Stomach (tissue), 9 donors: ENCODE data around the gene OGG1. TPM values are rescaled to one million over a fixed set of nuclear protein-coding genes. Genes with fewer than 3 reads are reported as not detected.

Source experiments
- DNase-seq, 2 donors: peaks; one replicate each; pipeline versions ENCODE4 v3.0.0 to v3.0.0-alpha.2; 2013 to 2019
- H3K27ac ChIP-seq, 5 donors: fragments of 200-600 bp in 4 of 5; sonication (generic) in 4 of 5; one replicate each; pipeline ENCODE4 v1.5.1; 2013 to 2019; ENCODE audit warnings: mild to moderate bottlenecking in 1 of 5, moderate library complexity in 1 of 5
- H3K27me3 ChIP-seq, 3 donors: fragments of 200-600 bp; sonication (generic); one replicate each; pipeline ENCODE4 v1.5.1; 2017 to 2019; ENCODE audit warnings: mixed run types in 1 of 3
- H3K36me3 ChIP-seq, 4 donors: fragments of 200-600 bp; sonication (generic); 1 replicate in 3 of 4; 2 replicates in 1 of 4; pipeline ENCODE4 v1.5.1; 2016 to 2019
- H3K4me1 ChIP-seq, 4 donors: fragments of 200-600 bp; sonication (generic); one replicate each; pipeline ENCODE4 v1.5.1; 2016 to 2019
- H3K4me3 ChIP-seq, 4 donors: fragments of 200-600 bp; sonication (generic) in 3 of 4; one replicate each; pipeline ENCODE4 v1.5.1; 2016 to 2019; ENCODE audit warnings: mild to moderate bottlenecking in 1 of 4
- H3K9me3 ChIP-seq, 4 donors: fragments of 200-600 bp; sonication (generic); one replicate each; pipeline ENCODE4 v1.5.1; 2016 to 2019
- CTCF ChIP-seq, 7 experiments: fragments of 450-650 bp in 4 of 7; fragments of 200-600 bp in 3 of 7; sonication (generic) in 3 of 7; IDR thresholded peaks; one replicate each; pipeline ENCODE4 v1.5.1; 2016 to 2019; ENCODE audit warnings: antibody characterized with exemption in 7 of 7, control low read depth in 2 of 7, mild to moderate bottlenecking in 1 of 7
- EP300 ChIP-seq: sonication (generic); formaldehyde crosslinking; IDR thresholded peaks from one replicate; pipeline ENCODE4 v1.6.1; 2017; ENCODE audit warnings: antibody characterized with exemption
- POLR2A ChIP-seq, 4 donors: fragments of 450-650 bp; IDR thresholded peaks; one replicate each; pipeline ENCODE4 v1.6.1; 2016; ENCODE audit warnings: antibody characterized with exemption in 4 of 4, control low read depth in 2 of 4, mild to moderate bottlenecking in 1 of 4, moderate library complexity in 1 of 4
- POLR2AphosphoS5 ChIP-seq, 3 donors: sonication (generic); formaldehyde crosslinking; IDR thresholded peaks; one replicate each; pipeline ENCODE4 v1.6.1; 2016; ENCODE audit warnings: antibody characterized with exemption in 3 of 3
- WGBS, 5 donors: extraction: QIAGEN DNeasy Blood & Tissue Kit in 3 of 5; methylation state at CpG; one replicate each; pipeline versions ENCODE4 v1.1.5 to v1.1.7; 2013 to 2018; 5-methylcytosine and 5-hydroxymethylcytosine counted together
- intact Hi-C: fragments of 100-400 bp; cut with DNase I; formaldehyde crosslinking; loops from one replicate; pipeline ENCODE4 v1.15.1; 2023; ENCODE audit warnings: low total_unique reads
- polyA plus RNA-seq, 3 donors: library from polyadenylated mRNA; stranded (reverse); fragments of 200-250 nt; gene quantifications; one replicate each; pipeline ENCODE4 v1.2.3, GENCODE V29; 2013
- total RNA-seq, 5 donors: library from RNA; depleted of rRNA; stranded (reverse); fragments of >200 nt; gene quantifications; one replicate each; pipeline versions ENCODE4 v1.1.0 to v1.2.3, GENCODE V29; 2014 to 2016
- donor health status: healthy with polysubstance abuse.
- donor health status: Bipolar disorder and iron deficiency.
- donor health status: healthy.

Gene OGG1
- total and polyA plus RNA-seq, 8 donors: 7.6 to 54.5 (median 17.5) TPM

GRCh38 chr3:9777694-9778021, 27.9 kb downstream of the OGG1 start:
- TF ChIP-seq POLR2A (IDR thresholded peaks at IDR 0.05) (no peak), POLR2AphosphoS5 (IDR thresholded peaks at IDR 0.05) (no peak), EP300 (no peak)
- no peak overlapping the region for H3K27ac ChIP-seq
- intact Hi-C loops: no loop called here
- H3K36me3 ChIP-seq: peaks cover 22 to 37% (median 36%) of the 10 kb centered on the region in 4 donors
- no peak overlapping the region for H3K4me3 ChIP-seq
- no peaks in the 10 kb centered on the region for H3K27me3 ChIP-seq
- DNase-seq: no peak
- H3K4me1 ChIP-seq: peaks cover 0 to 34% (median 4%) of the 10 kb centered on the region in 4 donors
- 69 to 97% (median 86%) methylated on average over 1 of the region's 1 CpG for WGBS, 5 donors
- H3K9me3 ChIP-seq: no peaks in the 10 kb centered on the region

- Histone ChIP-seq H3K27ac (peak overlapping the region in 1 of 5 donors; percentile 62), H3K36me3 (peaks cover 22 to 45% (median 44%) of the 10 kb centered on the region in 4 donors), H3K4me3 (no peak overlapping the region), H3K4me1 (peaks cover 0 to 34% (median 4%) of the 10 kb centered on the region in 4 donors), H3K9me3 (no peaks in the 10 kb centered on the region), H3K27me3 (no peaks in the 10 kb centered on the region)
- WGBS, 5 donors: 63 to 75% (median 69%) methylated on average over 5 of the region's 5 CpGs
- TF ChIP-seq EP300 (no peak), POLR2A (IDR thresholded peaks at IDR 0.05) (no peak), CTCF (IDR thresholded peaks at IDR 0.05) (no peak), POLR2AphosphoS5 (IDR thresholded peaks at IDR 0.05) (no peak)
- no peak for DNase-seq
- intact Hi-C loops: no loop called here
Observed at GRCh38 chr3:9778143-9779074, 28.7 kb downstream of the OGG1 start.

GRCh38 chr3:9779075-9779593, 29.4 kb downstream of the OGG1 start:
- intact Hi-C loops: no loop called here
- Histone ChIP-seq H3K4me3 (no peak overlapping the region), H3K9me3 (no peaks in the 10 kb centered on the region), H3K4me1 (peaks cover 0 to 34% (median 4%) of the 10 kb centered on the region in 4 donors), H3K27me3 (no peaks in the 10 kb centered on the region), H3K27ac (peak overlapping the region in 2 of 5 donors; percentile 61 to 62), H3K36me3 (peaks cover 28 to 52% (median 51%) of the 10 kb centered on the region in 4 donors)
- WGBS, 5 donors: 64 to 79% (median 76%) methylated on average over 3 to 6 of the region's 6 CpGs
- TF ChIP-seq POLR2AphosphoS5 (IDR thresholded peaks at IDR 0.05) (no peak), POLR2A (IDR thresholded peaks at IDR 0.05) (no peak), CTCF (IDR thresholded peaks at IDR 0.05) (no peak), EP300 (no peak)
- no peak for DNase-seq

- H3K27me3 ChIP-seq: no peaks in the 10 kb centered on the region
- H3K27ac ChIP-seq: peak overlapping the region in 4 of 5 donors; percentile 4 to 62 (median 52)
- H3K9me3 ChIP-seq: no peaks in the 10 kb centered on the region
- peaks cover 0 to 34% (median 4%) of the 10 kb centered on the region in 4 donors for H3K4me1 ChIP-seq
- no peak for DNase-seq
- TF ChIP-seq CTCF (IDR thresholded peaks at IDR 0.05) (no peak), POLR2A (IDR thresholded peaks at IDR 0.05) (no peak), POLR2AphosphoS5 (IDR thresholded peaks at IDR 0.05) (no peak), EP300 (no peak)
- intact Hi-C loops: no loop called here
- 70 to 80% (median 78%) methylated on average over 8 of the region's 8 CpGs for WGBS, 5 donors
- no peak overlapping the region for H3K4me3 ChIP-seq
- H3K36me3 ChIP-seq: peaks cover 33 to 60% (median 58%) of the 10 kb centered on the region in 4 donors
Observed at GRCh38 chr3:9779721-9780457, 30.1 kb downstream of the OGG1 start.
